OCI-M2 (cell line): ENCODE data around the gene CSTB.

ENCODE experiments used
- DNase-seq: peaks from one replicate; lab custom pipeline; 2025; ENCODE audit not compliant: unreplicated experiment; lab: John Stamatoyannopoulos, UW

The CSTB gene

GRCh38 chr21:43793243-43793642, 17.1 kb upstream of the CSTB start:
- no peak for DNase-seq

DNA sequence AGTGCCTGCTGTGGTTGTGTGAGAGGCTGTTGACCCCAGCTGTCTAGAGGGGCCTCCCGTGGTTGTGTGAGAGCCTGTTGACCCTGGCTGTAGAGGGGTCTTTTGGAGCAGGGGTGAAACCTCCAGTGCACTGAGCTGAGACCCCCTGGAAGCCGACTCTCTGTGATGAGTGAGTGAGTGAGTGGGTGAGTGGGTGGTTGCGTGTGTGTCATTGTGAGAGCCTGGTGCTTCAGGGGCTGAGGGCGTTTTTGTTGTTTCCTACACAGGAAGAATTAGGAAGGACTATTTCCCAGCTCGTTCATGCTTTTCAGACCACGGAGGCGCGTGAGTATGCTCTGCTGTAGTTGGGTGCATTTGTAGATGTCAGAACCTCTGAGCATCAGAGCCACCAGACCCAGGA, 16.3 kb upstream of the CSTB start:
- DNase-seq = no peak

DNA sequence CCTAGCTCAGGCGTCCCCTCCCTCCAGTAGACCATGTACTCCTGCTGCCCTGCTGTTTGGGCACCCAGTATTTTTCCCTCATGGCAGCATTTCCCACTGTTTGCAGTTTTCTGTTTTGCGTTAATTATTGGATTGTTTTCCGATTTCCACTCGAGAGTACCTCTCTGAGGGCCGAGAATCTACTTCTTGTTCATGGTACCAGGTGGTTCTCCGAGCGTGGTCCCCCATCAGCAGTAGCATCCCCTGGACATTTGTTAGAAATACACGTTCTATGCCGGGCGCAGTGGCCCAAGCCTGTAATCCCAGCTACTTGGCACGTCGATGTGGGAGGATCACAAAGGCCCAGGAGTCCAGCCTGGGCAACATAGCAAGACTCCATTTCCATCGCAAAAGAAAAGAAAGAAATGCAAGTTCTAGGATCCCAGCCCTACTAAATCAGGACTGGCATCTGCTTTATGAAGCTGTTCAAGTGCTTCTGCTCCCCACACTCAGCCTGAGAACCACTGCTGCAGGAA, 14.0 kb upstream of the CSTB start:
- DNase-seq = no peak

DNA sequence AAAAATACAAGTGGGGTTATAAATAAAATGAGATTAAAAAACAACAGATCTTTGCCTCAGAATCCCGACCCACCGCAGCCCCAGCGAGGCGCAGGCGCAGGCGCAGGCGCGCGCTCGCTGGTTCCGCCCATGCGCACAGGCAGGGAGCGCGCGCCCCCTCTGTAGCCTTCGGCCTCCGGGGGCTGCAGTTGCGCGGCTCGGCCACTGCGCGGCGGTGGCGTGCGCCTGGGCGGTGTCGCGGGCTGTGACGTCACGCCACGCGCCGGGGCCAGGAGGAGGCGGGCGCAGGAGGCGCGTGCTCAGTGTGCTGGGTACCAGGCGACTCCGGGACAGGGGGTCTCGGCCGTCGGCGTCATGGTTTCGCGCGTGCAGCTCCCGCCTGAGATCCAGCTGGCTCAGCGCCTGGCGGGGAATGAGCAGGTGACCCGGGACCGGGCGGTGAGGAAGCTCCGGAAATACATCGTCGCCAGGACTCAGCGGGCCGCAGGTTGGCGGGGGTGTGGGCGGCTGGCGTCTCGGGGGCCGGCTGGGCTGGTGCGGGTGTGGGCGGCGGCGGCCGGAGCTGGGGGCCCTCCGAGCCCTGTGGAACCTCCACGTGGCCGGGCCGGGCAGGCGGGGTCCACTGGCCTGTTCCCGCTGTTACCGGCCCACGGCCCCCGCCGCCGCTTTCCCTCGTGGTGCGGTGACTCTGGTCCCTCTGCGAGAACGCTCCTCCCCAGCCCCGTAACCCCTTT, 13.3 kb upstream of the CSTB start, which contains the start of gene RRP1:
Gene RRP1, plus strand, starts transcription at position 302 of the 734 bp plus-strand sequence. Its CDS starts 53 bp downstream, at position 355.
- peak; percentile 99 for DNase-seq

GRCh38 chr21:43786807-43787440, 10.8 kb upstream of the CSTB start:
- no peak for DNase-seq

- no peak for DNase-seq
Measured at GRCh38 chr21:43786300-43786806, 10.2 kb upstream of the CSTB start.

- DNase-seq = no peak
Measured at GRCh38 chr21:43785134-43785533, 9.0 kb upstream of the CSTB start.

DNA sequence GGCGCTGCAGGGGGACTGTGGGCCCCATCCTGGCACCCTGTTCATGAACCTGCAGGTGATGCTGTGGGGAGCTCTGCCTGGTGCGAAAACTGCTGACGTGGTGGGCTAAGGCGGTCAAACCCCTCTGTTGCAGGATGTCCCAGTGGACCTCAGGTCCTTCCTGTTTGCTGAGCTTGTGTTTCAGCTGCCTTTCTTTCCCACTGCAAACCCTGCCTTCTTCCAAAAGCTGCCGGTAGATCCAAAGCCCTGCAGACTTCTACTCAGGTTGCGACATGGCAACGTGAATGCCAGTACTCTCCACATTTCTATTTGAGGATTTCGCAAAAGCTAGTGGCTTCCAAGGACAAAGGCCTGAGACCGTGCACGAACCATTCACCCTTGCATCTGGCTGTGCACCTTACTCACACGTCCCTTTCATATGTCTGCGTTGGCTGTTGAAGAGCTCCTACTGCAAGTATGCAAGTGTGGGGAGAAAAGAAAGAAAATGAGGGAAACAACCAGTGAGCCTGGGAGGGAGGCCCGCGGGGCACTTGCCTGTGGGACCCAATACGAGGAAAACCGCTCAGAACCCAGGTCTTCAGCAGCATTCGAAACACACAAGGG, 7.1 kb upstream of the CSTB start:
- no peak for DNase-seq

- no peak for DNase-seq
Measured at GRCh38 chr21:43782431-43783097, 6.5 kb upstream of the CSTB start.

DNA sequence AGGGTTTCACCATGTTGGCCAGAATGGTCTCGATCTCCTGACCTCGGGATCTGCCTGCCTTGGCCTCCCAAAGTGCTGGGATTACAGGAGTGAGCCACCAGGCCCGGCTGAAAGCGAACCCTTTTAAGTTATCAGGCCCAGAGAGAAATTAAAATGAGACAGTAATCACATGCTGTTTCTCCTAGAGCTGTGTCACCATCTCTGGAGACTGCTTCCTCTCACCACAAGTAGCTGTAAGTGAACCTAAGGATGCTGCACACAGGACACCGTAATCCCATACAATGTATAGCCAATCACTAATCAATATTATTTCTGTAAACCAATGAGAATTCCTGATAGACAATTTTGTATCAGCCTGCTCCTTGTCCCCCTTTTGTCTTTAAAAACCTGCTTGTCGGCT, 5.7 kb upstream of the CSTB start:
- no peak for DNase-seq

DNA sequence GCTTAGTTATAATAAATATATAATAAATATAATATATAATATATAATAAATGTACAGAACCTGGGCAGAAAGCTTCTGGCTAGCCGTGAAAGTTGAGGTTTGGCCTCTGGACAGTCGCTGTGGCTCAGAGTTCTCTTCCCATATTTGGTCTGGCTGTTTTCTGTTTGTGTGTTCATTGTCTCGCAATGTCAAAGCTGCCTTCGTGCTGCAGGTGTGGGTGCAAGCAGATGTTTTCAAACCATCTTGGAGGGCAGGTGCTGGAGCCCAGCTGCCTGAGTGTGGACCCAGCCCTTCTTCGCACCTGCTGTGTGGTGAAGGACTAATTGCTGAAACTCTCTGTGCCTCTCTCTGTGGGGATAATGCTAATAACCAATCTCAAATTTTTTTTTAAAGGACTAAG, 3.6 kb upstream of the CSTB start:
- no peak for DNase-seq

GRCh38 chr21:43778469-43779335, 2.6 kb upstream of the CSTB start:
- DNase-seq = no peak

DNA sequence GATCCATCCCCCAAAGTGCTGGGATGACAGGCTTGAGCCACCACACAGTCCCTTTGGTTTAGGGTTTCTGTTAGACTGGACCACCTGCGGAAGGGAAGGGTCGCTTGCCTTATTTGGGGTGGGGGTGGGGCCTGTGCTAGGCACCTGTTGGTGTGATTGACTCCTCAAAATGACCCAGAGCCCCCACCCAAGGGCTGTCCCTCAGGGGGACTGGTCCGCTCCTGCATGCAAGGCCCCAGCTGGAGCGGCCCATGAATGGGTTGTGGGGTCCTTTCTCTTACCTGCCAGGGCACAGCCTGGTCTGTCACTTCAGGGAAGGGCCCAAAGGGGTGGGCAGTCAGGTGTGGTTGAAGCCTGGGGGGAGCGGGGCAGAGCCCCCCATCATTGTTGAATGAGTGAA, 1.8 kb upstream of the CSTB start:
- no peak for DNase-seq

- DNase-seq = no peak
Measured at GRCh38 chr21:43775190-43775589, 918 bp downstream of the CSTB start.

GRCh38 chr21:43774163-43774562, 1.9 kb downstream of the CSTB start:
- no peak for DNase-seq

DNA sequence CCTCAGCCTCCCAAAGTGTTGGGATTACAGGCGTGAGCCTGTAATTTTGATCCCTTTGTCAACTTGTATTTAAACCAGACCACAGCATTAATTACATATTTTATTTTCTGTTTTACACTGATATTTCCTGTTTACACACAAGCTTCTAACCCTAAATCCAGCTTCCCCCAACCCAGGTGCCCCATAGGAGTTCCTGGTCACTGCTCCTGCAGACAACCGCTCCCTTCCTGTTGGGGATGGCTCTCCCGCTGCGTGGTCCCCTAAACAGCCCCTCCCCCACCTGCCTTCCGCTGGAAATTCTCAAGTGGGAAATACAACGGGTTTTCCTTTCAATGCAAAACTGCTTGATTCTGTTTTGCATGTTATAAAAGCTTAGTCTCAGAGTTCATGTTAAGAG, 3.7 kb downstream of the CSTB start:
- DNase-seq = no peak

GRCh38 chr21:43771698-43772424, 4.2 kb downstream of the CSTB start:
- DNase-seq = no peak

DNA sequence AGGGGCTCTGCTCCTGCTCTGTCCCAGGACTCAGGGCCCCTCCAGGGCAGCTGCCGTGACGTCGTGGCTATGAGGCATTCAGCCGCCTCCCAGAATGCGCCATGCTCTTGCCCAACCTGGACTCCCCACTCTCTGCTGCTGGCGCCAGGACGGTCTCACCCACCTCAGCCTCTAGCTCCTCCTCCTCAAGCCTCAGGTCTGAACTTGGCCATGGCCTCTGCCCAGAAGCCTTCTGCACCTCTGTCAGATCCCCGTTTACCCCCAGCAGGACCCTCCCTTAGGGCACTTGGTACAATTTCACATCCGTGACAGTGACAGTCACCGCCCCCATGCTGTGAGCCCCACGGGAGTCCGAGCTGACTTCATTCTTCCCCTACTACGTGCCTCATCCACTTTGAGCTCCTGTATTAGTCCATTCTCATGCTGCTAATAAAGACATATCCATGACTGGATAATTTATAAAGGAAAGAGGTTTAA, 4.9 kb downstream of the CSTB start:
- DNase-seq = no peak

DNA sequence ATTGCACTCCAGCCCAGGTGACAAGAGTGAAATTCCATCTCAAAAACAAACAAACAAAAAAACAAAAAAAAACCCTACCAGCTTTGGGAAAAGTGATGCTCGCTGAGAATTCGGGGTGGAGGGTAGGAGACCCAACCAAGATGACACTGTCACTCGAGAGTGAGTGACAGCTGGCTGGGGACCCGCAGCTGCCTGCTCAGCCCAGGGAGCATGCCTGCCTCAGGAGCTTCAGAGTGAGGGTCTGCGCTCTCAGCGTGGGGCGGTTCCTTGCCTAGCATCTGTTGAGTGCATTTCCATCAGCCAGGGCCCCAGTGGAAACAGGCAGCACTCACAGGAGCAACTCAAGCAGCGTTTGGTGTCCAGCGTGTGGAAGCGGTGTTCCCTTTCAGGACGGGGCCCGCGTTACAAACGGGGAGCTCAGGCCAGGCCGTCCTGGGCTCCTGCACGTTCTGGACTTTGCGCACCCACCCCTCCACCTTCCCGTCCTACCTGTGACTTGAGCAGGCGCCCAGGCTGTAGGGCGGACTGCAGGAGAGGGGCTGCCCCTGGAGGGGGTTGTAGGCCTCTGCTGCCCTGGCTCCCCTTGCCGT, 5.9 kb downstream of the CSTB start:
- no peak for DNase-seq
